MCF 10A (cell line): ENCODE results near the gene BEST1. TPM values are rescaled to one million over a fixed set of nuclear protein-coding genes. Genes with fewer than 3 reads are reported as not detected.

Experiments
- BruUV-seq: library from RNA; stranded (reverse); fragments of 400-500 nt; replicated peaks from 2 replicates; lab custom pipeline; 2021; lab: Mats Ljungman, UMichigan
- CTCF ChIA-PET: fragments of 300-600 bp; sonication (Branson Sonifier 250); formaldehyde crosslinking; extraction: SDS; loops from one replicate; lab custom pipeline; 2021; ENCODE audit warnings: antibody characterized with exemption, inconsistent platforms; lab: Yijun Ruan, JAX
- POLR2A ChIA-PET: fragments of 300-600, 350-650 bp; sonication (Branson Sonifier 250); formaldehyde crosslinking; extraction: SDS; loops from one replicate; lab custom pipeline; 2020; ENCODE audit warnings: antibody characterized with exemption, inconsistent platforms; lab: Yijun Ruan, JAX
- DNase-seq: peaks from one replicate; pipeline ENCODE4 v3.0.0-alpha.2; 2018; ENCODE audit not compliant: unreplicated experiment
- H3K27ac Mint-ChIP-seq: one replicate; pipeline ENCODE4 v1.8.0; 2022; ENCODE audit warnings: mild to moderate bottlenecking, low read depth, mixed read lengths; ENCODE audit not compliant: unreplicated experiment
- H3K27me3 Mint-ChIP-seq: one replicate; pipeline ENCODE4 v1.8.0; 2022; ENCODE audit warnings: mixed read lengths; ENCODE audit not compliant: insufficient read depth, unreplicated experiment
- H3K36me3 Mint-ChIP-seq: one replicate; pipeline ENCODE4 v1.8.0; 2022; ENCODE audit warnings: mild to moderate bottlenecking, moderate library complexity, mixed read lengths; ENCODE audit not compliant: insufficient read depth, unreplicated experiment
- H3K4me1 Mint-ChIP-seq: one replicate; pipeline ENCODE4 v1.8.0; 2022; ENCODE audit warnings: mixed read lengths; ENCODE audit not compliant: insufficient read depth, unreplicated experiment
- H3K4me3 Mint-ChIP-seq: one replicate; pipeline ENCODE4 v1.8.0; 2022; ENCODE audit warnings: mild to moderate bottlenecking, moderate library complexity, mixed read lengths; ENCODE audit not compliant: unreplicated experiment
- H3K9me3 Mint-ChIP-seq: one replicate; pipeline ENCODE4 v1.8.0; 2022; ENCODE audit warnings: mixed read lengths; ENCODE audit not compliant: unreplicated experiment
- intact Hi-C: fragments of 100-400 bp; cut with micrococcal nuclease; formaldehyde crosslinking; loops from 2 replicates; pipeline ENCODE4 v1.14.1; 2022
- total RNA-seq: library from RNA; stranded (reverse); gene quantifications from 2 replicates; pipeline ENCODE4 v1.2.3, GENCODE V29; 2022
- TF ChIP-seq, protein P1 (sequence below): fragments of 200-600 bp; IDR thresholded peaks from one replicate; pipeline ENCODE4 v1.8.0; 2022; ENCODE audit warnings: antibody characterized with exemption, mild to moderate bottlenecking; ENCODE audit not compliant: unreplicated experiment

BEST1 gene
- total RNA-seq, 1 experiment from 2014 or later: 2.5 TPM

DNA sequence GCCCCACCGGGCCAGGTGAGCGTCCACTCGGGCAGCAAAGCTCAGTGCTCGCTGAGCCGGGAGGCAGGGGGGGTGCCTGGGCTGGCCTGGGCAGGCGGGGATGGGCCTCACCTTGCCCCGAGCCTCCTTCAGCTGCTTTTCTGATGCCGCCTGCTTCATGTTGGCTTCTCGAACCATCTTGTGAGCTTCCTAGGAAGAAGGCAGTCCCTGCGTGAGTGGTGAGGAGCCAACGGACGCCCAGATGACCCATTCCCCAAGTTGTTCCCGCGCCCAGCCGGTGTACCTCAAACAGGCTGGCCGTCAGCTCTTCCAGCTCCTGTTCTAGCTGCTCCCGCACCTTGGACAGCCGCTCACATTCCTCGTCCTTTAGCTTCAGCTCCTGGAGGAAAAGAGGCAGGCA lies 42.9 kb upstream of the BEST1 start:
- TF ChIP-seq, protein P1, sequence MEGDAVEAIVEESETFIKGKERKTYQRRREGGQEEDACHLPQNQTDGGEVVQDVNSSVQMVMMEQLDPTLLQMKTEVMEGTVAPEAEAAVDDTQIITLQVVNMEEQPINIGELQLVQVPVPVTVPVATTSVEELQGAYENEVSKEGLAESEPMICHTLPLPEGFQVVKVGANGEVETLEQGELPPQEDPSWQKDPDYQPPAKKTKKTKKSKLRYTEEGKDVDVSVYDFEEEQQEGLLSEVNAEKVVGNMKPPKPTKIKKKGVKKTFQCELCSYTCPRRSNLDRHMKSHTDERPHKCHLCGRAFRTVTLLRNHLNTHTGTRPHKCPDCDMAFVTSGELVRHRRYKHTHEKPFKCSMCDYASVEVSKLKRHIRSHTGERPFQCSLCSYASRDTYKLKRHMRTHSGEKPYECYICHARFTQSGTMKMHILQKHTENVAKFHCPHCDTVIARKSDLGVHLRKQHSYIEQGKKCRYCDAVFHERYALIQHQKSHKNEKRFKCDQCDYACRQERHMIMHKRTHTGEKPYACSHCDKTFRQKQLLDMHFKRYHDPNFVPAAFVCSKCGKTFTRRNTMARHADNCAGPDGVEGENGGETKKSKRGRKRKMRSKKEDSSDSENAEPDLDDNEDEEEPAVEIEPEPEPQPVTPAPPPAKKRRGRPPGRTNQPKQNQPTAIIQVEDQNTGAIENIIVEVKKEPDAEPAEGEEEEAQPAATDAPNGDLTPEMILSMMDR: no peak
- H3K27me3 Mint-ChIP-seq: no peaks in the 10 kb centered on the region
- DNase-seq: no peak
- intact Hi-C loops: no loop called here
- POLR2A ChIA-PET: no interaction called here
- H3K36me3 Mint-ChIP-seq: peaks cover 4% of the 10 kb centered on the region
- H3K9me3 Mint-ChIP-seq: no peaks in the 10 kb centered on the region
- CTCF ChIA-PET: interaction anchor here (0.6 to 4.0 kb wide), 10 partner anchors 8 to 201 kb away, joined by 3 to 42 read pairs (median 3); partner anchors contain the start of gene BEST1
- no peak overlapping the region for H3K27ac Mint-ChIP-seq
- H3K4me3 Mint-ChIP-seq: no peak overlapping the region
- BruUV-seq: no TSS peak
- no peaks in the 10 kb centered on the region for H3K4me1 Mint-ChIP-seq

DNA sequence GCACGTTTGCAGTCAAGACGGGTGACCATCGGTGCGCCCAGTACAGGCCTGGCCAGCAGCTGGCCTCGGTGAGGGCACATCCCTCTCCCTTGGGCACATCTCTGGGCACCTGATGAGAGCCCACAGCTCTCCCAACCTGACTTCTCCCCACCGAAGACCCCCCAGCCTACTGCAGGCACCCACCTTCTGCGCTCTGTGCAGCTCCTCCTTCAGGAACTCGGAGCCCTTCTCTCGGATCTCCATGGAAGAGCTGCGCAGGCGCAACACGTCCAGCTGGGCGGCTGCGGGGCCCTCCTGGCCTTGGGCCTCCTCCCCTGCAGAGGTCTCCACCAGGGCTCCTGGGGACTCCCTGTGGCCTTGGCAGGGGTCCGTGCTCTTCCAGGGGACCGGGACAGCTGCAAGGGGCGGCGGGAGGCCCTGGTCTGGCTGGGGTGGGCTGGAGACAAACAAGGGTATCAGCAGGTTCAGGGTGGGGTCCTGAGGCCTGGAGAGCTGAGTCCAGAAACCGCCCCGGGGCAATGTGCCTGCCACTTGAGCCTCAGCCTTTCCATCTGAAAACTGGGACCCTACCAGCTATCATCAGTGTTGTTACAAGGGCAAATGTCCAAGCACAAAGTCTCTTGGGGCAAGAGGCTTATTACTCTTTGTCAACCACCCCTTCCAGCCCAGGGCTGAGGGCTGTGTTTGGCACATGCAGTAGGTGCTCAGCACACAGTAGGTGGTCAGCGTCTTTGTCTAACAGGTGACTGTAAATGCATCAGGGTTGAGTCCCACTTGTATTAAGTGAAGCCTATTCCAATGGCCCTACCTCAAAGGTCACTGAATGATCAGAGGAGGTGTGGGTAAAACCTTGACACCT lies 42.1 kb upstream of the BEST1 start:
- DNase-seq: no peak
- Mint-ChIP-seq H3K27me3 (no peaks in the 10 kb centered on the region), H3K4me3 (no peak overlapping the region), H3K27ac (no peak overlapping the region), H3K4me1 (no peaks in the 10 kb centered on the region), H3K36me3 (peaks cover 4% of the 10 kb centered on the region), H3K9me3 (no peaks in the 10 kb centered on the region)
- no TSS peak for BruUV-seq
- ChIA-PET CTCF (interaction anchor here (0.6 to 4.0 kb wide), 12 partner anchors 9 to 200 kb away, joined by 3 to 42 read pairs (median 4); no protein-coding TSS in a partner anchor), POLR2A (interaction anchor here (0.6 kb wide), 1 partner anchor 17 kb away, joined by 3 read pairs; no protein-coding TSS in a partner anchor)
- intact Hi-C loops: no loop called here
- TF ChIP-seq, protein P1: no peak

DNA sequence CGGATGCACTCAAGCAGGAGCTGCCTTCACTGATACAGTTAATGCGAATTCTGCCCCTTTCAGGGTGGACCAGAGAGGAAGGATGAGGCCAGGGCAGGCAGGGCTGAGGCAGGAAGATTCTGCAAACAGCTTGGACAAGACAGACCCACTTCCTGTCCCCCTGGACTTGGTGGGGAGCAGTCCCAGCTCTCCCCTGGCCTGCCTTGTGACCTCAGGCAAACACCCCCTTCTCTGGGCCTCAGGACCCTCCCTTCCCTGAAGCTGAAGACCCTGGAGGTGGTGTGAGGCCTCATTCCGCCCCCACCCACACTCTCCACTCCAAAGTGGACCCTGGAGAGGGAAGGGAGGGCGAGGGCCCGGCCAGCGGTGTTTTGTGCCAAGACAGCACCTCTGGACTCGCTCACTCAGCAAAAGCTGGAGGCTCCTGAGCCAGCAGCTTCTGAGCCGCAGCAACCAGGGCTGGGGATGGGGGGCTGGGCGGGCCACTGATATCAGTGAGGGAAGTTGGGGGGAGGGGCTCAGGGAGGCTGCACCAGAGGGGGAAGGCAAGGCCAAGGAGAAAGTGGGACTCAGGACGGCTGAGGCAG lies 41.3 kb upstream of the BEST1 start:
- BruUV-seq: no TSS peak
- H3K9me3 Mint-ChIP-seq: no peaks in the 10 kb centered on the region
- no peak for DNase-seq
- no peaks in the 10 kb centered on the region for H3K27me3 Mint-ChIP-seq
- TF ChIP-seq, protein P1: no peak
- CTCF ChIA-PET: interaction anchor here (0.6 to 4.0 kb wide), 13 partner anchors 10 to 199 kb away, joined by 3 to 42 read pairs (median 4); no protein-coding TSS in a partner anchor
- intact Hi-C loops: no loop called here
- H3K4me1 Mint-ChIP-seq: no peaks in the 10 kb centered on the region
- no peak overlapping the region for H3K4me3 Mint-ChIP-seq
- peaks cover 4% of the 10 kb centered on the region for H3K36me3 Mint-ChIP-seq
- H3K27ac Mint-ChIP-seq: no peak overlapping the region
- POLR2A ChIA-PET: interaction anchor here (0.6 kb wide), 1 partner anchor 62 kb away, joined by 3 read pairs; no protein-coding TSS in a partner anchor
